ENCODE results near the gene FAIM2. TPM values are rescaled to one million over a fixed set of nuclear protein-coding genes. Genes with fewer than 3 reads are reported as not detected.

FAIM2 gene
- total and polyA plus RNA-seq, 11 donors, result 0.33 to 15.0 (median 5.0) TPM

- peaks cover 0 to 20% (median 12%) of the 10 kb centered on the region in 12 donors for H3K4me1 ChIP-seq
- DNase-seq, result no peak
- 85 to 88% (median 86%) methylated on average over 7 of the region's 7 CpGs for WGBS, 4 donors
- H3K27ac ChIP-seq, result peak overlapping the region; percentile 48 to 93 (median 88)
- peaks cover 0 to 1% (median 0%) of the 10 kb centered on the region in 9 donors for H3K36me3 ChIP-seq
- peaks cover 0 to 17% (median 0%) of the 10 kb centered on the region in 9 donors for H3K27me3 ChIP-seq
- no peak for TF ChIP-seq CTCF (IDR thresholded peaks at IDR 0.05)
- no peak for TF ChIP-seq POLR2A (IDR thresholded peaks at IDR 0.05)
- H3K4me3 ChIP-seq, result peak overlapping the region in 11 of 12 donors; percentile 50 to 91 (median 68)
- intact Hi-C loops (cut with DNase I), result loop anchor here in 3 of 10 donors (2.0 to 10.0 kb wide), 3 partner anchors 67 to 219 kb away; partner anchors contain the start of gene PRPF40B (in 1 of the 3)
- no peaks in the 10 kb centered on the region for H3K9me3 ChIP-seq
- ATAC-seq, result no peak
These were observed 60.3 kb downstream of the FAIM2 start for GRCh38 chr12:49843411-49843810.

- peak within 1 kb of the TSS; percentile 50 to 91 (median 66) for H3K4me3 ChIP-seq
- peaks cover 0 to 11% (median 0%) of the 10 kb centered on the region in 9 donors for H3K27me3 ChIP-seq
- H3K36me3 ChIP-seq, result peaks cover 0 to 2% (median 0%) of the 10 kb centered on the region in 9 donors
- intact Hi-C loops (cut with DNase I), result loop anchor here in 3 of 10 donors (2.0 to 10.0 kb wide), 3 partner anchors 66 to 218 kb away; partner anchors contain the start of gene PRPF40B (in 1 of the 3)
- ATAC-seq (peak; percentile 96 to 98 (median 97)), DNase-seq (peak; percentile 91 to 96 (median 94))
- 0 to 1% (median 1%) methylated on average over 38 to 55 of the region's 55 CpGs for WGBS, 4 donors
- TF ChIP-seq POLR2A (IDR thresholded peaks at IDR 0.05) (peak in 1 of 2 donors; percentile 68), CTCF (IDR thresholded peaks at IDR 0.05) (peak in 1 of 12 donors; percentile 4)
- H3K4me1 ChIP-seq, result peaks cover 0 to 20% (median 12%) of the 10 kb centered on the region in 12 donors
- no peaks in the 10 kb centered on the region for H3K9me3 ChIP-seq
- H3K27ac ChIP-seq, result peak within 1 kb of the TSS; percentile 48 to 93 (median 88)
These were observed 61.0 kb downstream of the FAIM2 start, which contains the start of gene BCDIN3D for GRCh38 chr12:49842519-49843352. BCDIN3D (minus strand) TSS chr12:49843106; CDS start chr12:49843087, 19 bp downstream.

- Histone ChIP-seq H3K27me3 (no peaks in the 10 kb centered on the region), H3K36me3 (peaks cover 0 to 2% (median 0%) of the 10 kb centered on the region in 9 donors), H3K9me3 (no peaks in the 10 kb centered on the region), H3K4me3 (no peak overlapping the region), H3K4me1 (peaks cover 0 to 20% (median 12%) of the 10 kb centered on the region in 12 donors), H3K27ac (no peak overlapping the region)
- intact Hi-C loops (cut with DNase I), result loop anchor here (1.0 to 10.0 kb wide), 5 partner anchors 62 to 194 kb away; no protein-coding TSS in a partner anchor
- no peak for DNase-seq
- WGBS, 4 donors, result 53 to 75% (median 58%) methylated on average over 3 of the region's 3 CpGs
- ATAC-seq, result no peak
- TF ChIP-seq CTCF (IDR thresholded peaks at IDR 0.05) (peak; percentile 58 to 81 (median 70)), POLR2A (IDR thresholded peaks at IDR 0.05) (no peak)
These were observed 64.6 kb downstream of the FAIM2 start for GRCh38 chr12:49838973-49839633.

All from heart left ventricle (tissue), 16 donors.